SK-N-SH (cell line): ENCODE measurements around the gene UBE2D4. TPM values are rescaled to one million over a fixed set of nuclear protein-coding genes. Genes with fewer than 3 reads are reported as not detected.

Experiments used
- CTCF ChIA-PET: fragments of 300-600, 350-600 bp; formaldehyde crosslinking; extraction: SDS; loops from one replicate; lab custom pipeline; 2021; lab: Yijun Ruan, JAX
- POLR2A ChIA-PET: fragments of 350-600 bp; sonication (Branson Sonifier 250); formaldehyde crosslinking; extraction: SDS; loops from one replicate; lab custom pipeline; 2020; ENCODE audit warnings: antibody characterized with exemption, inconsistent platforms; lab: Yijun Ruan, JAX
- DNase-seq: peaks from one replicate; pipeline ENCODE4 v3.0.0; 2012
- H2AFZ ChIP-seq: fragments of 200-600 bp; sonication (generic); 2 replicates; pipeline ENCODE4 v1.8.1; 2016; ENCODE audit warnings: antibody characterized with exemption, mild to moderate bottlenecking, low read depth
- H3F3A ChIP-seq: fragments of 200-600 bp; sonication (generic); replicated peaks from 2 replicates; pipeline ENCODE3; 2016; ENCODE audit warnings: antibody characterized with exemption, mild to moderate bottlenecking; ENCODE audit not compliant: insufficient read depth
- H3K27ac ChIP-seq, 2 experiments: fragments of 200-500 bp in 1 of 2; fragments of 200-600 bp in 1 of 2; sonication (Bioruptor generic) in 1 of 2; sonication (generic), shearing (Covaris generic) in 1 of 2; 2 replicates each; pipeline versions ENCODE4 v1.5.1 to v1.6.1; 2014 to 2016; ENCODE audit warnings: low read depth in 2 of 2, inconsistent platforms in 1 of 2, low read length in 1 of 2, mild to moderate bottlenecking in 1 of 2, mixed read lengths in 1 of 2
- H3K27me3 ChIP-seq: fragments of 200-600 bp; sonication (generic), shearing (Covaris generic); 2 replicates; pipeline ENCODE4 v1.6.1; 2016; ENCODE audit warnings: mixed run types; ENCODE audit not compliant: insufficient read depth
- H3K36me3 ChIP-seq, 2 experiments: fragments of 200-500 bp in 1 of 2; fragments of 200-600 bp in 1 of 2; sonication (Bioruptor generic) in 1 of 2; sonication (generic) in 1 of 2; replicated peaks in 1 of 2; 2 replicates each; pipeline versions ENCODE3 to v1.5.1; 2014 to 2016; ENCODE audit warnings: low read length in 1 of 2, mild to moderate bottlenecking in 1 of 2; ENCODE audit not compliant: insufficient read depth in 2 of 2, control insufficient read depth in 1 of 2
- H3K4me1 ChIP-seq, 2 experiments: fragments of 200-500 bp in 1 of 2; fragments of 200-600 bp in 1 of 2; sonication (Bioruptor generic) in 1 of 2; sonication (generic), shearing (Covaris generic) in 1 of 2; 2 replicates each; pipeline versions ENCODE4 v1.5.1 to v1.6.1; 2014 to 2016; ENCODE audit warnings: low read depth in 1 of 2, low read length in 1 of 2, mixed run types in 1 of 2; ENCODE audit not compliant: insufficient read depth in 2 of 2, control insufficient read depth in 1 of 2
- H3K4me2 ChIP-seq: fragments of 200-600 bp; sonication (generic), shearing (Covaris generic); 2 replicates; pipeline ENCODE4 v1.6.1; 2017; ENCODE audit warnings: mixed run types
- H3K4me3 ChIP-seq, 2 experiments: fragments of 200-500 bp in 1 of 2; fragments of 200-600 bp in 1 of 2; sonication (Bioruptor generic) in 1 of 2; sonication (generic), shearing (Covaris generic) in 1 of 2; 2 replicates each; pipeline versions ENCODE4 v1.5.1 to v1.8.1; 2014 to 2016; ENCODE audit warnings: low read depth in 2 of 2, inconsistent platforms in 1 of 2, low read length in 1 of 2, mild to moderate bottlenecking in 1 of 2, mixed read lengths in 1 of 2, moderate library complexity in 1 of 2
- H3K79me2 ChIP-seq: fragments of 200-600 bp; sonication (generic); 2 replicates; pipeline ENCODE4 v1.8.1; 2017; ENCODE audit warnings: mild to moderate bottlenecking; ENCODE audit not compliant: insufficient read depth
- H3K9ac ChIP-seq: fragments of 200-600 bp; sonication (generic); 2 replicates; pipeline ENCODE4 v1.6.1; 2017; ENCODE audit warnings: mixed run types
- H3K9me2 ChIP-seq: fragments of 200-600 bp; sonication (generic); 2 replicates; pipeline ENCODE4 v1.6.1; 2017; ENCODE audit warnings: mixed run types
- H3K9me3 ChIP-seq: fragments of 200-600 bp; sonication (generic); 2 replicates; pipeline ENCODE4 v1.6.1; 2017; ENCODE audit warnings: mixed run types, mild to moderate bottlenecking, moderate library complexity
- H4K20me1 ChIP-seq: fragments of 200-600 bp; sonication (generic); 2 replicates; pipeline ENCODE4 v1.6.1; 2017; ENCODE audit warnings: mild to moderate bottlenecking, mixed run types; ENCODE audit not compliant: insufficient read depth
- ELF1 ChIP-seq: IDR thresholded peaks from 2 replicates; pipeline ENCODE4 v1.4.0; 2012
- EP300 ChIP-seq, 2 experiments: IDR thresholded peaks; 2 replicates each; pipeline versions ENCODE4 v1.4.0 to v1.6.1; 2012; ENCODE audit warnings: borderline replicate concordance in 1 of 2, low read depth in 1 of 2, low read length in 1 of 2
- FOXM1 ChIP-seq: IDR thresholded peaks from 2 replicates; pipeline ENCODE4 v1.4.0; 2012; ENCODE audit warnings: low read depth, mild to moderate bottlenecking
- IRF3 ChIP-seq: fragments of 150-350 bp; IDR thresholded peaks from 2 replicates; pipeline ENCODE4 v1.6.1; 2016; ENCODE audit warnings: mild to moderate bottlenecking, low read depth, low read length
- JUND ChIP-seq: IDR thresholded peaks from 2 replicates; pipeline ENCODE4 v1.4.0; 2012
- MAX ChIP-seq: IDR thresholded peaks from 2 replicates; pipeline ENCODE4 v1.4.0; 2012; ENCODE audit warnings: low read depth
- MXI1 ChIP-seq: IDR thresholded peaks from 2 replicates; pipeline ENCODE4 v1.6.1; 2012; ENCODE audit warnings: mild to moderate bottlenecking, low read depth, low read length, improper control_type of control experiment
- NRF1 ChIP-seq: IDR thresholded peaks from 2 replicates; pipeline ENCODE4 v1.6.1; 2012; ENCODE audit warnings: low read depth, mild to moderate bottlenecking, low read length
- PBX3 ChIP-seq: IDR thresholded peaks from 2 replicates; pipeline ENCODE4; 2012
- RAD21 ChIP-seq: IDR thresholded peaks from 2 replicates; pipeline ENCODE4 v1.6.1; 2012; ENCODE audit warnings: mild to moderate bottlenecking, low read length
- RCOR1 ChIP-seq: fragments of 150-350 bp; IDR thresholded peaks from 2 replicates; pipeline ENCODE4 v1.6.1; 2017; ENCODE audit warnings: antibody characterized with exemption, low read length
- SIN3A ChIP-seq: IDR thresholded peaks from 2 replicates; pipeline ENCODE4 v1.6.1; 2012; ENCODE audit warnings: low read depth, mild to moderate bottlenecking, low read length, moderate library complexity, borderline replicate concordance
- TAF1 ChIP-seq: IDR thresholded peaks from 2 replicates; pipeline ENCODE4 v1.6.1; 2012; ENCODE audit warnings: low read depth, mild to moderate bottlenecking, low read length, moderate library complexity, borderline replicate concordance
- TCF12 ChIP-seq: IDR thresholded peaks from 2 replicates; pipeline ENCODE4 v1.4.0; 2012
- USF1 ChIP-seq: IDR thresholded peaks from 2 replicates; pipeline ENCODE4 v1.4.0; 2012; ENCODE audit warnings: low read depth, borderline replicate concordance
- WGBS: methylation state at CpG from one replicate; pipeline ENCODE4 v1.1.6; 2017; ENCODE audit warnings: low lambda C conversion rate; 5-methylcytosine and 5-hydroxymethylcytosine counted together
- polyA plus RNA-seq, 3 experiments: library from polyadenylated mRNA; depleted of rRNA; stranded (reverse); fragments of >200 nt; gene quantifications; 2 replicates each; pipeline ENCODE4 v1.2.3, GENCODE V29; 2012

The UBE2D4 gene
- polyA plus RNA-seq, 1 of the 3 experiments (the other 2 are of a cell fraction), result 22.8 TPM

- no peaks in the 10 kb centered on the region for H3F3A ChIP-seq
- WGBS, result 86% methylated on average over 13 of the region's 13 CpGs
- ChIA-PET POLR2A (interaction anchor here (0.6 to 0.8 kb wide), 2 partner anchors 10 to 15 kb away, joined by 3 read pairs; no protein-coding TSS in a partner anchor), CTCF (interaction anchor here (0.6 to 3.3 kb wide), 11 partner anchors 9 to 361 kb away, joined by 3 to 45 read pairs (median 5); partner anchors contain the start of genes MRPS24 and STK17A)
- peaks cover under 1 to 2% of the 10 kb centered on the region in 2 experiments for H3K36me3 ChIP-seq
- H3K4me3 ChIP-seq, result no peak overlapping the region
- H3K4me2 ChIP-seq, result no peak overlapping the region
- no peak for DNase-seq
- H3K27ac ChIP-seq, result no peak overlapping the region; a peak in 1 of 4 replicates
- no peak overlapping the region for H3K9ac ChIP-seq
- H3K79me2 ChIP-seq, result no peaks in the 10 kb centered on the region
- TF ChIP-seq IRF3 (no peak), EP300 (IDR thresholded peaks at IDR 0.05; ENCODE audit: borderline replicate concordance in 1 of 2, low read depth in 1 of 2, low read length in 1 of 2) (no peak), SIN3A (no peak), MAX (no peak), TCF12 (no peak), RCOR1 (no peak), PBX3 (no peak), MXI1 (no peak), JUND (no peak), USF1 (no peak), TAF1 (no peak), NRF1 (no peak), FOXM1 (no peak), ELF1 (no peak), RAD21 (no peak)
- H3K9me3 ChIP-seq, result no peaks in the 10 kb centered on the region
- no peak overlapping the region for H2AFZ ChIP-seq
- no peaks in the 10 kb centered on the region for H3K27me3 ChIP-seq
- H4K20me1 ChIP-seq, result no peaks in the 10 kb centered on the region
- no peaks in the 10 kb centered on the region for H3K9me2 ChIP-seq
- peaks cover 0 to 19% of the 10 kb centered on the region in 2 experiments; a peak in 2 of 4 replicates for H3K4me1 ChIP-seq
Measured at GRCh38 chr7:43943417-43944187, 17.4 kb downstream of the UBE2D4 start.
